OCI-LY1 (cell line): ENCODE results near the gene TWSG1.
"Not testable (repeated sequence)": the region's sequence is repeated elsewhere in the genome, so short reads cannot be mapped to it uniquely, and the experiment has no call there.

Experiments used
- H2AFZ ChIP-seq: fragments of 200-600 bp; sonication (generic), shearing (Covaris generic); 2 replicates; pipeline ENCODE4 v1.6.0; 2014; ENCODE audit warnings: antibody characterized with exemption, mild to moderate bottlenecking, low read length
- H3F3A ChIP-seq: fragments of 200-600 bp; sonication (generic), shearing (Covaris generic); 2 replicates; pipeline ENCODE4 v1.6.0; 2014; ENCODE audit warnings: mild to moderate bottlenecking, antibody characterized with exemption, low read length, moderate library complexity; ENCODE audit not compliant: insufficient read depth
- H3K27ac ChIP-seq: fragments of 200-600 bp; sonication (generic); 2 replicates; pipeline ENCODE4 v1.5.1; 2014; ENCODE audit warnings: low read length, mixed run types, mild to moderate bottlenecking, low read depth; ENCODE audit not compliant: poor library complexity, severe bottlenecking
- H3K27me3 ChIP-seq: fragments of 200-600 bp; sonication (generic); 2 replicates; pipeline ENCODE4 v1.6.0; 2014; ENCODE audit warnings: antibody characterized with exemption, mild to moderate bottlenecking, low read length, moderate library complexity; ENCODE audit not compliant: insufficient read depth
- H3K36me3 ChIP-seq: fragments of 200-600 bp; sonication (generic); 2 replicates; pipeline ENCODE4 v1.6.1; 2014; ENCODE audit warnings: mild to moderate bottlenecking, antibody characterized with exemption, low read length, moderate library complexity, mixed read lengths; ENCODE audit not compliant: insufficient read depth
- H3K4me1 ChIP-seq: fragments of 200-600 bp; sonication (generic); 2 replicates; pipeline ENCODE4 v1.5.1; 2014; ENCODE audit warnings: mild to moderate bottlenecking, low read length, moderate library complexity; ENCODE audit not compliant: insufficient read depth, severe bottlenecking
- H3K4me2 ChIP-seq: fragments of 200-600 bp; sonication (generic), shearing (Covaris generic); 2 replicates; pipeline ENCODE4 v1.6.1; 2014; ENCODE audit warnings: low read length
- H3K4me3 ChIP-seq: fragments of 200-600 bp; sonication (generic); 2 replicates; pipeline ENCODE4 v1.5.1; 2014; ENCODE audit warnings: low read length, low read depth, mild to moderate bottlenecking, mixed read lengths; ENCODE audit not compliant: poor library complexity, severe bottlenecking
- H3K79me2 ChIP-seq: fragments of 200-600 bp; shearing (Covaris generic); 2 replicates; pipeline ENCODE4 v1.6.1; 2016; ENCODE audit warnings: mixed run types, low read length, mixed read lengths; ENCODE audit not compliant: insufficient read depth
- H3K9ac ChIP-seq: fragments of 200-600 bp; sonication (generic), shearing (Covaris generic); 2 replicates; pipeline ENCODE4 v1.6.1; 2014; ENCODE audit warnings: mild to moderate bottlenecking, low read length, mixed read lengths
- H3K9me2 ChIP-seq: fragments of 200-600 bp; sonication (generic), shearing (Covaris generic); 2 replicates; pipeline ENCODE4 v1.6.1; 2014; ENCODE audit warnings: low read depth, mild to moderate bottlenecking, low read length, mixed read lengths
- H3K9me3 ChIP-seq: fragments of 200-600 bp; shearing (Covaris generic); 2 replicates; pipeline ENCODE4 v1.6.1; 2014; ENCODE audit warnings: low read length, mixed read lengths
- H4K20me1 ChIP-seq: fragments of 200-600 bp; sonication (generic), shearing (Covaris generic); 2 replicates; pipeline ENCODE4 v1.6.0; 2016; ENCODE audit warnings: mild to moderate bottlenecking, low read length; ENCODE audit not compliant: insufficient read depth
- EZH2 ChIP-seq: fragments of 200-600 bp; sonication (generic), shearing (Covaris generic); IDR thresholded peaks from 2 replicates; pipeline ENCODE4 v1.8.0; 2017; ENCODE audit warnings: borderline replicate concordance, mixed run types, mild to moderate bottlenecking, antibody characterized with exemption, low read length, moderate library complexity, mixed read lengths
- TF ChIP-seq, protein P1 (sequence below): fragments of 200-600 bp; sonication (generic), shearing (Covaris generic); IDR thresholded peaks from 2 replicates; pipeline ENCODE4 v1.5.1; 2017; ENCODE audit warnings: mild to moderate bottlenecking, antibody characterized with exemption, low read length, moderate library complexity, mixed read lengths

The TWSG1 gene

DNA sequence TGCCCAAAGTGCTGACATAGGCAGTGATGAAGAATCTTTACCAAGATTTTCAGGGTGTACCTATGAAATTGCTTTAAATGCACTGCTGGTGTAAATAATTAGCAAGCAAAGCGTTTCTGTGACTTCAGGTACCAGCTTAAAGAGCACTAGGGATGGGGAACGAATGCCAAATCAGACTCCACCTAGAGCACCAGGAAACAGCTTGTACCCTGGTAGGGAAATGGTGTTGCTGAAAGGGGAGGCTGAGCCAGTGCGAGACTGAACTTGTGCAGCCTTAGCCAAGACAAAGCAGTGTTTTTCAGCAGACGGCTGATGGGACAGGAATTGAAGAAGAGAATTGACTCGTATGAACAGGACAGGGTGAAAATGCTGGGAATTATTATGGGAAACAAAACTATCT, 65.6 kb downstream of the TWSG1 start:
- no peaks in the 10 kb centered on the region for H3K79me2 ChIP-seq
- H2AFZ ChIP-seq: no peak overlapping the region
- peaks cover 12% of the 10 kb centered on the region for H3K4me1 ChIP-seq
- H4K20me1 ChIP-seq: no peaks in the 10 kb centered on the region
- no peak overlapping the region for H3K9ac ChIP-seq
- H3K27me3 ChIP-seq: no peaks in the 10 kb centered on the region
- H3K4me3 ChIP-seq: no peak overlapping the region
- no peaks in the 10 kb centered on the region for H3K9me2 ChIP-seq
- no peak for TF ChIP-seq EZH2
- TF ChIP-seq, protein P1, sequence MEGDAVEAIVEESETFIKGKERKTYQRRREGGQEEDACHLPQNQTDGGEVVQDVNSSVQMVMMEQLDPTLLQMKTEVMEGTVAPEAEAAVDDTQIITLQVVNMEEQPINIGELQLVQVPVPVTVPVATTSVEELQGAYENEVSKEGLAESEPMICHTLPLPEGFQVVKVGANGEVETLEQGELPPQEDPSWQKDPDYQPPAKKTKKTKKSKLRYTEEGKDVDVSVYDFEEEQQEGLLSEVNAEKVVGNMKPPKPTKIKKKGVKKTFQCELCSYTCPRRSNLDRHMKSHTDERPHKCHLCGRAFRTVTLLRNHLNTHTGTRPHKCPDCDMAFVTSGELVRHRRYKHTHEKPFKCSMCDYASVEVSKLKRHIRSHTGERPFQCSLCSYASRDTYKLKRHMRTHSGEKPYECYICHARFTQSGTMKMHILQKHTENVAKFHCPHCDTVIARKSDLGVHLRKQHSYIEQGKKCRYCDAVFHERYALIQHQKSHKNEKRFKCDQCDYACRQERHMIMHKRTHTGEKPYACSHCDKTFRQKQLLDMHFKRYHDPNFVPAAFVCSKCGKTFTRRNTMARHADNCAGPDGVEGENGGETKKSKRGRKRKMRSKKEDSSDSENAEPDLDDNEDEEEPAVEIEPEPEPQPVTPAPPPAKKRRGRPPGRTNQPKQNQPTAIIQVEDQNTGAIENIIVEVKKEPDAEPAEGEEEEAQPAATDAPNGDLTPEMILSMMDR: no peak
- 0 out of 2 replicates have a peak, but pooled peaks cover 3% of the 10 kb centered on the region for H3K9me3 ChIP-seq
- H3K27ac ChIP-seq: no peak overlapping the region
- no peaks in the 10 kb centered on the region for H3F3A ChIP-seq
- no peaks in the 10 kb centered on the region for H3K36me3 ChIP-seq
- H3K4me2 ChIP-seq: no peak overlapping the region

DNA sequence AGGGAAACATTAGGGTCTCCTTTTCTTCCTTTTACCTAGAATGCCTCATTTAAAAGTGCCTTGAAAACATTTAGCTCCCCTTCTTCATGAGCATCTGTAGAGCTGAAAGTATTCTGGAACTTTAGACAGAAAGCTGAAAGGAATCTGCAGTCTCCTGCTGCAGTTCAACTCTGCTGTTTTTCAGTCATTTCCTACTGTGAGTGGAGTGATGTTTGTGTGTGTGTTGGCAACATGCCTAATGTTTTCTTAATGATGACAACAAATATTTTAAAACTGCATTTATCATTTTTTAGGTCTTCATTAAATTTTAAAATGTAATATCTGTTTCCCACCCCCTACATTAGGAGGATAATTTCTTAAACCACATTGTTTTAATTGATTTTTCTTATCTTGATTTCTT, 66.6 kb downstream of the TWSG1 start:
- Histone ChIP-seq H3K4me1 (peaks cover 12% of the 10 kb centered on the region), H3K4me2 (no peak overlapping the region), H3K9me2 (no peaks in the 10 kb centered on the region), H3K79me2 (no peaks in the 10 kb centered on the region), H3K27me3 (no peaks in the 10 kb centered on the region), H3K4me3 (no peak overlapping the region), H3K9ac (no peak overlapping the region), H3K36me3 (no peaks in the 10 kb centered on the region), H2AFZ (no peak overlapping the region), H3K27ac (no peak overlapping the region), H3F3A (no peaks in the 10 kb centered on the region), H3K9me3 (0 out of 2 replicates have a peak, but pooled peaks cover 3% of the 10 kb centered on the region), H4K20me1 (no peaks in the 10 kb centered on the region)
- no peak for TF ChIP-seq EZH2
- TF ChIP-seq, protein P1: no peak

DNA sequence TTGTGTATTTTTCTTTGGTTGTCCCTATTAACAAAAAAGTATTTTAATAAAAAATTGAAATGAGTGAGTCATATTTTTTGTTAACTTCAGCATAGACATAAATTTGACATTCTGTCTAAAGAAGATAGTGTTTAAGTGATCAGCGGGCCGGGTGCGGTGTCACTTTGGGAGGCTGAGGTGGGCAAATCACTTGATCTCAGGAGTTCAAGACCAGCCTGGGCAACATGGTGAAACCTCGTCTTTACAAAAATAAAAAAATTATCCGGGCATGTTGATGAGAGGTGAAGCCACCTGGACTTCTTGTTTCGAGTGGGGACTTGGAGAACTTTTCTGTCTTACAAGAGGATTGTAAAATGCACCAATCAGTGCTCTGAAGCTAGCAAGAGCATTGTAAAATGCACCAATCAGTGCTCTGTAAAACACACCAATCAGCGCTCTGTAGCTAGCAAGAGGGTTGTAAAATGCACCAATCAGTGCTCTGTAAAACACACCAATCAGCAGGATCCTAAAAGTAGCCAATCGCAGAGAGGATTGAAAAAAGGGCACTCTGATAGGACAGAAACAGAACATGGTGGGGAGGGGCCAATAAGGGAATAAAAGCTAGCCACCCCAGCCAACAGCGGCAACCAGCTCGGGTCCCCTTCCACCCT, 67.9 kb downstream of the TWSG1 start:
- H3K9me3 ChIP-seq, H3K9me2 ChIP-seq, H3K36me3 ChIP-seq, H3K9ac ChIP-seq, H3K79me2 ChIP-seq, H3K4me3 ChIP-seq, H3K27me3 ChIP-seq, H4K20me1 ChIP-seq, H2AFZ ChIP-seq, H3K4me2 ChIP-seq, H3F3A ChIP-seq, H3K27ac ChIP-seq: not testable (repeated sequence)
- peaks cover 12% of the 10 kb centered on the region for H3K4me1 ChIP-seq
